ENCODE measurements around the gene TPPP2. TPM values are rescaled to one million over a fixed set of nuclear protein-coding genes. Genes with fewer than 3 reads are reported as not detected.

Gene TPPP2
- total and polyA plus RNA-seq, 2 donors (not counting 1 experiment from before 2014, with no cell fraction given), result not detected

GRCh38 chr14:21054768-21055145 is 24.7 kb downstream of the TPPP2 start:
- Mint-ChIP-seq H3K4me1 (no peaks in the 10 kb centered on the region), H3K27ac (no peak overlapping the region), H3K9me3 (ENCODE audit: insufficient read depth) (no peaks in the 10 kb centered on the region), H3K4me3 (no peak overlapping the region), H3K27me3 (peaks cover 28% of the 10 kb centered on the region)
- Histone ChIP-seq H3K79me2 (ENCODE audit: control insufficient read depth, insufficient read depth, low read length) (no peaks in the 10 kb centered on the region), H3K9me3 (ENCODE audit: control extremely low read depth in 1 of 3, control insufficient read depth in 2 of 3, insufficient read depth in 1 of 3, low read length in 2 of 3) (no peaks in the 10 kb centered on the region), H3K27ac (ENCODE audit: low read length in 2 of 2) (no peak overlapping the region), H2AFZ (ENCODE audit: insufficient read depth, low read depth, low read length, poor library complexity, severe bottlenecking) (no peak overlapping the region), H4K20me1 (ENCODE audit: control insufficient read depth, insufficient read depth, low read length, poor library complexity, severe bottlenecking) (no peaks in the 10 kb centered on the region), H3K4me1 (ENCODE audit: control insufficient read depth in 2 of 2, insufficient read depth in 2 of 2, low read length in 2 of 2) (no peaks in the 10 kb centered on the region), H3K4me2 (replicated peaks; ENCODE audit: low read depth, low read length, poor library complexity, severe bottlenecking) (no peak overlapping the region), H3K27me3 (replicated peaks in 1 of 4; ENCODE audit: control extremely low read depth in 1 of 4, control insufficient read depth in 3 of 4, insufficient read depth in 4 of 4, low read length in 3 of 4) (peaks cover 0 to 9% (median 4%) of the 10 kb centered on the region in 4 experiments), H3K9ac (ENCODE audit: low read length) (no peak overlapping the region), H3K36me3 (replicated peaks in 1 of 2; ENCODE audit: control extremely low read depth in 1 of 2, control insufficient read depth in 1 of 2, extremely low read depth in 1 of 2, insufficient read depth in 2 of 2, low read length in 1 of 2) (no peaks in the 10 kb centered on the region), H3K4me3 (ENCODE audit: control extremely low read depth in 1 of 5, extremely low read depth in 1 of 5, insufficient read depth in 1 of 5, low read depth in 2 of 5, low read length in 4 of 5) (no peak overlapping the region)
- no peak for TF ChIP-seq EZH2 (IDR thresholded peaks at IDR 0.05; ENCODE audit: borderline replicate concordance, insufficient read depth, low read depth, low read length, poor library complexity, severe bottlenecking)
- no peak for TF ChIP-seq CTCF (IDR thresholded peaks at IDR 0.05)
- DNase-seq (no peak), ATAC-seq (ENCODE audit: low read depth) (no peak)
- no CpG with 5 or more reads among the region's 4 CpGs for WGBS (ENCODE audit: insufficient coverage)
- POLR2A ChIA-PET, result no interaction called here
- intact Hi-C loops (cut with micrococcal nuclease), result no loop called here
- CTCF ChIA-PET, result no interaction called here

GRCh38 chr14:21055432-21056117 is 25.6 kb downstream of the TPPP2 start:
- H3K9ac ChIP-seq (ENCODE audit: low read length), result no peak overlapping the region
- Mint-ChIP-seq H3K4me1 (no peaks in the 10 kb centered on the region), H3K27me3 (peaks cover 35% of the 10 kb centered on the region), H3K9me3 (ENCODE audit: insufficient read depth) (no peaks in the 10 kb centered on the region), H3K27ac (no peak overlapping the region), H3K4me3 (no peak overlapping the region)
- WGBS (ENCODE audit: insufficient coverage), result 53% methylated on average over 2 of the region's 5 CpGs
- no peaks in the 10 kb centered on the region for H3K36me3 ChIP-seq (replicated peaks in 1 of 2; ENCODE audit: control extremely low read depth in 1 of 2, control insufficient read depth in 1 of 2, extremely low read depth in 1 of 2, insufficient read depth in 2 of 2, low read length in 1 of 2)
- H3K9me3 ChIP-seq (ENCODE audit: control extremely low read depth in 1 of 3, control insufficient read depth in 2 of 3, insufficient read depth in 1 of 3, low read length in 2 of 3), result no peaks in the 10 kb centered on the region
- TF ChIP-seq EZH2 (IDR thresholded peaks at IDR 0.05; ENCODE audit: borderline replicate concordance, insufficient read depth, low read depth, low read length, poor library complexity, severe bottlenecking) (no peak), CTCF (IDR thresholded peaks at IDR 0.05) (no peak)
- ATAC-seq (ENCODE audit: low read depth), result no peak
- intact Hi-C loops (cut with micrococcal nuclease), result no loop called here
- no peaks in the 10 kb centered on the region for H4K20me1 ChIP-seq (ENCODE audit: control insufficient read depth, insufficient read depth, low read length, poor library complexity, severe bottlenecking)
- no peaks in the 10 kb centered on the region for H3K4me1 ChIP-seq (ENCODE audit: control insufficient read depth in 2 of 2, insufficient read depth in 2 of 2, low read length in 2 of 2)
- POLR2A ChIA-PET, result no interaction called here
- H3K4me2 ChIP-seq (replicated peaks; ENCODE audit: low read depth, low read length, poor library complexity, severe bottlenecking), result no peak overlapping the region
- no peak overlapping the region for H2AFZ ChIP-seq (ENCODE audit: insufficient read depth, low read depth, low read length, poor library complexity, severe bottlenecking)
- H3K79me2 ChIP-seq (ENCODE audit: control insufficient read depth, insufficient read depth, low read length), result no peaks in the 10 kb centered on the region
- DNase-seq, result no peak
- H3K4me3 ChIP-seq (ENCODE audit: control extremely low read depth in 1 of 5, extremely low read depth in 1 of 5, insufficient read depth in 1 of 5, low read depth in 2 of 5, low read length in 4 of 5), result no peak overlapping the region
- CTCF ChIA-PET, result interaction anchor here (1.2 kb wide), 1 partner anchor 41 kb away, joined by 5 read pairs; no protein-coding TSS in a partner anchor
- H3K27me3 ChIP-seq (replicated peaks in 1 of 4; ENCODE audit: control extremely low read depth in 1 of 4, control insufficient read depth in 3 of 4, insufficient read depth in 4 of 4, low read length in 3 of 4), result peaks cover 0 to 7% (median 2%) of the 10 kb centered on the region in 4 experiments
- no peak overlapping the region for H3K27ac ChIP-seq (ENCODE audit: low read length in 2 of 2)

All from B cell (primary cell).